Measurements from ENCODE around the gene DCUN1D3.

DCUN1D3 gene

GRCh38 chr16:20942256-20942655 lies 42.1 kb upstream of the DCUN1D3 start (continued):
- no peak for TF ChIP-seq ARNTL (CRISPR knock-in tag; IDR thresholded peaks at IDR 0.05; ENCODE audit: borderline replicate concordance, low read depth)
- TF ChIP-seq ZNF8 (CRISPR knock-in tag; IDR thresholded peaks at IDR 0.05), result no peak
- TF ChIP-seq ZNF565 (CRISPR knock-in tag; conservative IDR thresholded peaks at IDR 0.05; ENCODE audit: low read depth), result no peak
- TF ChIP-seq ISL1 (CRISPR knock-in tag; IDR thresholded peaks at IDR 0.05), result no peak
- TF ChIP-seq BACH2 (CRISPR knock-in tag; IDR thresholded peaks at IDR 0.05; ENCODE audit: borderline replicate concordance), result no peak
- TF ChIP-seq OSR1 (CRISPR knock-in tag; IDR thresholded peaks at IDR 0.05), result no peak
- no peak for TF ChIP-seq RARB (CRISPR knock-in tag; IDR thresholded peaks at IDR 0.05)
- TF ChIP-seq PATZ1 (CRISPR knock-in tag; IDR thresholded peaks at IDR 0.05; ENCODE audit: borderline replicate concordance), result no peak
- no peak for TF ChIP-seq CREB5 (CRISPR knock-in tag; IDR thresholded peaks at IDR 0.05; ENCODE audit: low read depth)
- TF ChIP-seq ZNF70 (CRISPR knock-in tag; IDR thresholded peaks at IDR 0.05), result no peak

- no peak for TF ChIP-seq TSHZ2 (CRISPR knock-in tag; IDR thresholded peaks at IDR 0.05)
- TF ChIP-seq ESRRG (CRISPR knock-in tag; IDR thresholded peaks at IDR 0.05), result no peak
- no peak for TF ChIP-seq ZFP30 (CRISPR knock-in tag; IDR thresholded peaks at IDR 0.05)
- no peak for TF ChIP-seq ZNF8 (CRISPR knock-in tag; IDR thresholded peaks at IDR 0.05)
- TF ChIP-seq PATZ1 (CRISPR knock-in tag; IDR thresholded peaks at IDR 0.05; ENCODE audit: borderline replicate concordance), result no peak
- no peak for TF ChIP-seq CSDC2 (CRISPR knock-in tag; IDR thresholded peaks at IDR 0.05)
- no peak for TF ChIP-seq BACH2 (CRISPR knock-in tag; IDR thresholded peaks at IDR 0.05; ENCODE audit: borderline replicate concordance)
- TF ChIP-seq OSR1 (CRISPR knock-in tag; IDR thresholded peaks at IDR 0.05), result no peak
- TF ChIP-seq RARB (CRISPR knock-in tag; IDR thresholded peaks at IDR 0.05), result no peak
- no peak for TF ChIP-seq SNAI2 (CRISPR knock-in tag; IDR thresholded peaks at IDR 0.05)
- no peak for TF ChIP-seq TOX (CRISPR knock-in tag; IDR thresholded peaks at IDR 0.05; ENCODE audit: borderline replicate concordance)
- no peak for TF ChIP-seq ISL1 (CRISPR knock-in tag; IDR thresholded peaks at IDR 0.05)
- TF ChIP-seq ZNF70 (CRISPR knock-in tag; IDR thresholded peaks at IDR 0.05), result no peak
- no peak for TF ChIP-seq ARNTL (CRISPR knock-in tag; IDR thresholded peaks at IDR 0.05; ENCODE audit: borderline replicate concordance, low read depth)
- TF ChIP-seq PPARA (CRISPR knock-in tag; IDR thresholded peaks at IDR 0.05; ENCODE audit: borderline replicate concordance), result no peak
- no peak for TF ChIP-seq GLIS3 (CRISPR knock-in tag; IDR thresholded peaks at IDR 0.05)
- no peak for TF ChIP-seq ZC3H10 (CRISPR knock-in tag; IDR thresholded peaks at IDR 0.05)
- ATAC-seq, result no peak
Measured at GRCh38 chr16:20941636-20941926, 41.4 kb upstream of the DCUN1D3 start.

GRCh38 chr16:20940871-20941635 lies 40.9 kb upstream of the DCUN1D3 start:
- TF ChIP-seq ZNF70 (CRISPR knock-in tag; IDR thresholded peaks at IDR 0.05) (no peak), TSHZ2 (CRISPR knock-in tag; IDR thresholded peaks at IDR 0.05) (no peak), PATZ1 (CRISPR knock-in tag; IDR thresholded peaks at IDR 0.05; ENCODE audit: borderline replicate concordance) (no peak), OSR1 (CRISPR knock-in tag; IDR thresholded peaks at IDR 0.05) (no peak), CSDC2 (CRISPR knock-in tag; IDR thresholded peaks at IDR 0.05) (no peak), ESRRG (CRISPR knock-in tag; IDR thresholded peaks at IDR 0.05) (no peak), TCF4 (CRISPR knock-in tag; IDR thresholded peaks at IDR 0.05; ENCODE audit: borderline replicate concordance) (no peak), ISL1 (CRISPR knock-in tag; IDR thresholded peaks at IDR 0.05) (no peak), GLIS3 (CRISPR knock-in tag; IDR thresholded peaks at IDR 0.05) (no peak), ARNTL (CRISPR knock-in tag; IDR thresholded peaks at IDR 0.05; ENCODE audit: borderline replicate concordance, low read depth) (no peak), ZFP3 (CRISPR knock-in tag; IDR thresholded peaks at IDR 0.05) (no peak), ZNF8 (CRISPR knock-in tag; IDR thresholded peaks at IDR 0.05) (no peak), CREB5 (CRISPR knock-in tag; IDR thresholded peaks at IDR 0.05; ENCODE audit: low read depth) (no peak), BACH2 (CRISPR knock-in tag; IDR thresholded peaks at IDR 0.05; ENCODE audit: borderline replicate concordance) (no peak)
- no peak for ATAC-seq

All from SK-N-SH treated with all-trans-retinoic acid at 6 μM for 48 hours (cell line).